T-helper 1 cell (primary cell): ENCODE results near the gene DBNDD1.
"Not testable (repeated sequence)": the region's sequence is repeated elsewhere in the genome, so short reads cannot be mapped to it uniquely, and the experiment has no call there.

Source experiments
- DNase-seq, 5 donors: peaks; one replicate each; pipeline ENCODE4 v3.0.0-alpha.2; 2012 to 2020
- total RNA-seq, 4 donors: gene quantifications; one replicate each; lab custom pipeline; 2026; lab: John Stamatoyannopoulos, UW

The DBNDD1 gene, protein sequence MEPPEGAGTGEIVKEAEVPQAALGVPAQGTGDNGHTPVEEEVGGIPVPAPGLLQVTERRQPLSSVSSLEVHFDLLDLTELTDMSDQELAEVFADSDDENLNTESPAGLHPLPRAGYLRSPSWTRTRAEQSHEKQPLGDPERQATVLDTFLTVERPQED
- 1.3 to 2.8 (median 1.6) reads per million in 4 donors for total RNA-seq

- DNase-seq: no peak
Observed at GRCh38 chr16:90018652-90019542, at the start of gene DBNDD1. Gene DBNDD1 (minus strand): TSS chr16:90019456. CDS start chr16:90019341, 115 bp downstream.

DNA sequence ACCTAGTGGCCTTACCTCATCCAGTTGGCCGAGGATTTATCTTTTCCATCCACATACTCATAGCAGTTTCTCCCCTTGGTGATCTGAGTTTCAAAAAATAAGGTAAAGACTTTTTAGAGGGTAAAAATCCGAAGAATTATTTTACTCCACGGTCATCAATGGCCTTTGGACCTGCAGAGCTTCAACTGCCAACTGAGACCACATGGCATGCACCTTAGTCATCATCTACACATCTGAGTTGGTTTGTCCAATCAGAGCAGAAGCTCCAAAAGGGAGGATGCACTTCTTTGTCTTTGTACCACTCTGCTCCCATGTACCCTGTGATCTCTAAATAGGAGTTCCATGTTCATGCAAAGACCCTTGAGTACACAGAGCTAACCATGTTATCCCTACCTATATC is 42.2 kb upstream of the DBNDD1 start:
- DNase-seq: no peak

GRCh38 chr16:90057738-90058173 is 38.5 kb upstream of the DBNDD1 start:
- DNase-seq: no peak

GRCh38 chr16:90056521-90056920 is 37.3 kb upstream of the DBNDD1 start:
- not testable (repeated sequence) for DNase-seq

DNA sequence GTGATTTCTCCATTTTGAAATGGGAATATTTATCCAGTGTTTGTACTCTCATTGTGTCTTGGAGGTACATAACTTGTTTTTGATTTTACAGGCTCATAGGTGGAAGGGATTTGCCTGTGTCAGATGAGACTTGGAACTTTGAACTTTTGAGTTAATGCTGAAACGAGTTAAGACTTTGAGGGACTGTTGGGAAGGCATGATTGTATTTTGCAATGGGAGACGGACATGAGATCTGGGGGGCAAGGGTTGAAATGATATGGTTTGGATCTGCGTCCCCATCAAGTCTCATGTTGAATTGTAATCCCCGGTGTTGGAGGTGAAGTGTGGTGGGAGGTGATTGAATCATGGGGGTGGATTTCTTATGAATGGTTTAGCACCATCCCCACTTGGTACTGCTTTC is 36.1 kb upstream of the DBNDD1 start:
- no peak for DNase-seq

- no peak for DNase-seq
Observed at GRCh38 chr16:90054554-90054953, 35.3 kb upstream of the DBNDD1 start.

DNA sequence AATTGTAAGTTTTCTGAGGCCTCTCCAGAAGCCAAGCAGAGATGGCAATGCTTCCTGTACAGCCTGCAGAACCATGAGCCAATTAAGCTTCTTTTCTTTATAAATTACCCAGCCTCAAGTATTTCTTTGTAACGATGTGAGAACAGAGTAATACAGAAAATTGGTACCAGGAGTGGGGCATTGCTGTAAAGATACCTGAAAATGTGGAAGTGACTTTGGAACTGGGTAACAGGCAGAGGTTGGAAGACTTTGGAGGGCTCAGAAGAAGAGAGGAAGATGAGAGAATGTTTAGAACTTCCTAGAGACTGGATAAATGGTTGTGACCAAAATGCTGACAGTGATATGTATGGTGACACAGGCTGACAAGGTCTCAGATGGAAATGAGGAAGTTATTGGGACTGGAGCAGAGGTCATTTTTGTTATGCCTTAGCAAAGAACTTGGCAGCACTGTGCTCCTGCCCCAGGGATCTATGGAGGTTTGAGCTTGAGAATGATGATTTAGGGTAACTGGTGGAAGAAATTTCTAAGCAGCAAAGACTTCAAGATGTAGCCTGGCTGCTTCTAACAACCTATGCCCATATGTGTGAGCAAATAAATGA is 34.7 kb upstream of the DBNDD1 start:
- no peak for DNase-seq

GRCh38 chr16:90050969-90051368 is 31.7 kb upstream of the DBNDD1 start:
- no peak for DNase-seq

DNA sequence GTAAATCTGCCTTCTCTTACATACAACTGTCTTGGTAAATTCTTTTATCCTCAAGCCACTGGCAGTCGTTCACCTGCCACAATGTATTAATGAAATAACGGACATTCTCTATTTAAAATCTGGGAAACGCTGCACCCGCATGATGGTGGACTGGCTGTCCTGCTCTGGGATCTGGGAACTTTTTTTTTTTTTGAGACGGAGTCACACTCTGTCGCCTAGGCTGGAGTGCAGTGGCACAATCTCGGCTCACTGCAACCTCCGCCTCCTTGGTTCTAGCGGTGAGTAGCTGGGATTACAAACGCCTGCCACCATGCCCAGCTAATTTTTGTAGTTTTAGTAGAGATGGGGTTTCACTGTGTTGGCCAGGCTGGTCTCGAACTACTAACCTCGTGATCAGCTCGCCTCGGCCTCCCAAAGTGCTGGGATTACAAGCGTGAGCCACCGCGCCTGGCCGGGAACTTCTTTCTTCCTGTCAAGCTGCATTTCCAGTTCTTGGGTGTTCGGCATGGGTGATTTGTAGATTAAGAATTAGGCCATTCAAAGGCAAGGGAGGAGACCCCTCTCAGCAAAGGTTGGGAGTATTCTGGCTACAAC is 29.6 kb upstream of the DBNDD1 start:
- no peak for DNase-seq

DNA sequence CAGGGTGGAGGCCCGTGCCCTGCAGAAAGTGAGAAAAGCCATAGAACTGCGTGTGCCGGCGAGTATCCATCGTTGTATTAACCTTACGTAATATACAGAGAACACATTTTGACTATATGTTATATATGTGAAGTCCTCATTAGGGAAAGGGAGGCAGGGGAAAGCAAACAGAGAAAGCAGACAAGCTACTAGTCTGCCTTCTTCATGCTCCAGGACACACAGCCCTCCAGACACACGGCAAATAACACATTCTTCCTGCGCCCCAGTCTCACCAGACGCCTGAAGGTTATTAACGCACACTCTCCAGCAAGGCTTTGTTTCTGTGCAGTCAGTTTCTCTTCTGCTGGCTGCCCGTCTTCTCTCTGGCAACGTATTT is 29.1 kb upstream of the DBNDD1 start:
- DNase-seq: no peak

GRCh38 chr16:90047714-90048346 is 28.6 kb upstream of the DBNDD1 start:
- DNase-seq: peak in 2 of 5 donors; percentile 11 to 28

DNA sequence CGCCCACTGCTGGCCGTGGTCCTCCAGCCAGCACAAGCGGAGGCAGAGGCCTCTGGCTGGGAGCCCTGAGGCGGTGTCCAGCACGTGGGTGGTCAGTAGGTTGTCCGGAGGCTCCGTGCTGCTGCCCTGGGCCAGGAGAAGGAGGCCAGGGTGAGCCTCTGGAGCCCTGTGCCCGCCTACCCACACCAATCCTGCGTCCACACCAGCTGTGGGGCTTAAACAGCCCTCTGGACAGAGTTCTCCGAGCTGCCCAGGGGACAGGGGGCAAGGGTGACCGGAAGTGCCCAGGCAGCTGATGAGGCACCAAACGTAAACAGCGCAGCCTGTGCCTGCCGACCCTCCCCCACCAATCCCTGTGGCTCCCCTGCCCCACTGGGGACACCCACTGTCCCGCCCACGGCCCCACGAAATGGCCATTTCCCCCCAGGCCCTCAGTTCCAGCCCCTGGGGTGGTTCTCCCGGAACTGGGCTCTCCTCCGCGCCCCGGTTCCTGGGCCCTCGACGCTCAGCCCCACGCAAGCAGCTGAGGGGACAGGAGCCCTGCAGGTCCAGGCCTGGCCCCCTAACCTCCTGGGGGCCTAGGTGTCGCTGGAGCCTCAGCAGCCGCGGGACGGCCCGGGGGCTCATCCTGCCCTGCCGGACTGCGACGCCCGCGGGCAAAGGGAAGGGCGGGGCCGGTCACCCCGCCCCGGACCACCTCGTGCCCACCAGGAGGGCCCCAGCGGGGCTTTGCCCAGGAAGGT is 27.9 kb upstream of the DBNDD1 start:
- no peak for DNase-seq

DNA sequence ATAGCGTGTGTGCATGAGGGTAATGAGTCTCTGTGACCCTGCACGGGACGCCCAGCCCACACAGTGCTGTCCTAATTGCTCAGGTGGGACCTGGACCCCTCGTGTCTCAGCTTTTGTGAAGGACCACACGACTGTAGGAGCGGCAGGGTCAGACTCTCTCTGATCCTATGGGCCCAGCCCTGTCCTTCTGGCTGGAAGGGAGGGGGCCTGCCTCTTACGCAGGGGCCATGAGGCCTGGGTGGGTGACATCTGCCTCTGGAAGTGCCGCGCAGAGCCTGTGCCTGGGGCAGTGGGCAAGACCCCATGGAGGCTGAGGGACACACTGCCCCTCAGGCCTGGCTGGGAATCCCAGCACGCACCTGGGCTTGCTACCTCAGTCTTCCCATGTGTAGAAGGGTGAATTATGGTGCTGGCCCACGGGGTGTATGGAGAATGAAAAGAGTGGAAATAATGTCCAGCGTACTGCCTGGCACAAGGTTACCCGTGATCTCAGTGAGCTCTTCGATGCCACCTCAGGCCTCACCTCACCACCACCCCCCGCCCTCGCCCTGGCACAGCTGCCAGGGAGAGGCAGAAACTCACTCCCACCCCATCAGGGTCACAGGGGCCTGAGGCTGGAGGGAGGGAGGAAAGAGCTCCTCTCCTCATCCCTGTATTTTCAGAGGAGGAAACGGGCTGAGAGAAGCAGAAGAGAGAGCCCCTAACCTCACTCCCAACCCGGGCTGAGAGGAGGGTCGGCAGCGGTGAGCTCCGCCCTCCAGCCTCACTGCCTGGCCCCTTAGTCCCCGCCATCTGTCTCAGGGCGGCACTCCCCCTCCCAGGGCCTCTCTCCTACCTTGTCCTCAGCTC is 27.1 kb upstream of the DBNDD1 start:
- no peak for DNase-seq

- no peak for DNase-seq
Observed at GRCh38 chr16:90044111-90044551, 24.9 kb upstream of the DBNDD1 start.

DNA sequence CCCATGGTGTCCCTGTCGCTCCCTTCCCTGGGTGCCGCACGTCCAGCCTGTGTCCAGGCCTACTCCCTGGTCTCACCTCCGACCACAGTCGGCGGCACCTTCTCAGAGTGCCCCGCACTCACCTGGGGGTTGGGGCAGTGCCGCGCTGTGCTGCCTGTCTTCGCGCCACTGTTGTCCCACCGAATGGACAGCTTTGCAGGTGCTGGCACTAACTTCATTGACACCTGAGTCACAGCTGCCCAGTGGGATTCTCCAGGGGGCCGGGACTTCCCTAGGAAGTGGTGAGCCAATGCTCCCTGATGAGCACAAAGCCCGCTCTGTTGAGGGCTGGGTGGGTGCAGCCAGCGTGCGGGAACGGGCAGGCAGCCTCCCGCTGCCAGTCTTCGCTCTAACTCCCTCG is 24.3 kb upstream of the DBNDD1 start:
- no peak for DNase-seq

- DNase-seq: no peak
Observed at GRCh38 chr16:90042946-90043514, 23.8 kb upstream of the DBNDD1 start.

GRCh38 chr16:90041896-90042473 is 22.7 kb upstream of the DBNDD1 start:
- DNase-seq: no peak

GRCh38 chr16:90040152-90041023 is 21.1 kb upstream of the DBNDD1 start:
- DNase-seq: no peak

GRCh38 chr16:90037276-90037675 is 18.0 kb upstream of the DBNDD1 start:
- DNase-seq: no peak
